HEK293T (cell line): Measurements from ENCODE around the gene S100A16.

Source experiments
- BHLHE40 ChIP-seq: fragments of 450-650 bp; IDR thresholded peaks from 2 replicates; pipeline ENCODE4 v1.6.1; 2016; ENCODE audit warnings: mild to moderate bottlenecking, moderate library complexity, borderline replicate concordance
- FOXA1 ChIP-seq: fragments of 450-650 bp; IDR thresholded peaks from 2 replicates; pipeline ENCODE4 v1.6.1; 2016; ENCODE audit warnings: mild to moderate bottlenecking
- FOXK2 ChIP-seq: fragments of 450-650 bp; IDR thresholded peaks from 2 replicates; pipeline ENCODE4 v1.6.1; 2016; ENCODE audit warnings: mild to moderate bottlenecking
- FOXM1 ChIP-seq: fragments of 450-650 bp; IDR thresholded peaks from 2 replicates; pipeline ENCODE4 v1.6.1; 2017; ENCODE audit warnings: mild to moderate bottlenecking, borderline replicate concordance
- HDGF ChIP-seq: fragments of 450-650 bp; IDR thresholded peaks from 2 replicates; pipeline ENCODE4 v1.6.1; 2017; ENCODE audit warnings: antibody characterized with exemption, borderline replicate concordance
- NFRKB ChIP-seq: fragments of 450-650 bp; IDR thresholded peaks from 2 replicates; pipeline ENCODE4 v1.6.1; 2016; ENCODE audit warnings: mild to moderate bottlenecking, moderate library complexity
- PKNOX1 ChIP-seq: fragments of 450-650 bp; IDR thresholded peaks from 2 replicates; pipeline ENCODE4 v1.6.1; 2016
- SP1 ChIP-seq: fragments of 450-650 bp; IDR thresholded peaks from 2 replicates; pipeline ENCODE4 v1.6.1; 2017
- SUZ12 ChIP-seq: fragments of 450-650 bp; IDR thresholded peaks from 2 replicates; pipeline ENCODE4 v1.6.1; 2016; ENCODE audit warnings: mild to moderate bottlenecking
- TARDBP ChIP-seq: fragments of 450-650 bp; IDR thresholded peaks from 2 replicates; pipeline ENCODE4 v1.6.1; 2016

- TF ChIP-seq SP1 (no peak), HDGF (no peak), PKNOX1 (no peak), FOXK2 (no peak), FOXA1 (no peak), NFRKB (no peak), TARDBP (no peak), SUZ12 (no peak), FOXM1 (no peak), BHLHE40 (no peak)
These were observed 25.3 kb upstream of the S100A16 start for GRCh38 chr1:153638261-153638660.
